Endothelial cell of umbilical vein (primary cell): ENCODE results near the gene TCF20. TPM values are rescaled to one million over a fixed set of nuclear protein-coding genes. Genes with fewer than 3 reads are reported as not detected.

ENCODE experiments used
- BruUV-seq: library from RNA; stranded (reverse); fragments of 400-500 nt; replicated peaks from 2 replicates; lab custom pipeline; 2021; lab: Mats Ljungman, UMichigan
- CTCF ChIA-PET: fragments of 300-600, 350-600 bp; sonication (Branson Sonifier 250); formaldehyde crosslinking; loops from one replicate; lab custom pipeline; 2021; ENCODE audit warnings: antibody characterized with exemption, inconsistent platforms; lab: Charles Lee
- POLR2A ChIA-PET: fragments of 300-600, 350-600 bp; sonication (Branson Sonifier 250); formaldehyde crosslinking; loops from one replicate; lab custom pipeline; 2021; ENCODE audit warnings: antibody characterized with exemption, inconsistent platforms; lab: Charles Lee
- DNase-seq: peaks from one replicate; pipeline ENCODE4 v3.0.0-alpha.2; 2011; ENCODE audit warnings: low read depth, low spot score
- FAIRE-seq: peaks from 2 replicates; lab custom pipeline; 2011; peaks lifted over from hg19 to GRCh38; lab: Jason Lieb, UNC
- H2AFZ ChIP-seq: 2 replicates; pipeline ENCODE4 v1.6.0; 2012; ENCODE audit warnings: low read depth, low read length, control low read depth, inconsistent platforms
- H3K27ac ChIP-seq: 2 replicates; pipeline ENCODE4 v1.5.1; 2011; ENCODE audit warnings: low read depth, mild to moderate bottlenecking, control low read depth, low read length, moderate library complexity; ENCODE audit not compliant: insufficient read depth
- H3K27me3 ChIP-seq, 2 experiments: 2 replicates each; pipeline versions ENCODE4 v1.6.0 to v1.6.1; 2011; ENCODE audit warnings: low read length in 2 of 2, mixed read lengths in 1 of 2; ENCODE audit not compliant: control insufficient read depth in 2 of 2, insufficient read depth in 2 of 2
- H3K36me3 ChIP-seq, 2 experiments: 2 replicates in 1 of 2; 3 replicates in 1 of 2; pipeline ENCODE4 v1.5.1; 2011; ENCODE audit warnings: low read length in 2 of 2, mild to moderate bottlenecking in 1 of 2, moderate library complexity in 1 of 2; ENCODE audit not compliant: control insufficient read depth in 2 of 2, insufficient read depth in 2 of 2; ENCODE audit errors: extremely low read depth in 1 of 2
- H3K4me1 ChIP-seq: 3 replicates; pipeline ENCODE4 v1.5.1; 2011; ENCODE audit warnings: mild to moderate bottlenecking, low read length; ENCODE audit not compliant: control insufficient read depth, insufficient read depth; ENCODE audit errors: extremely low read depth
- H3K4me2 ChIP-seq: 2 replicates; pipeline ENCODE4 v1.6.1; 2011; ENCODE audit warnings: low read length, control low read depth, mixed read lengths; ENCODE audit not compliant: insufficient read depth
- H3K4me3 ChIP-seq, 3 experiments: fragments of 200-600 bp in 1 of 3; sonication (generic), shearing (Covaris generic) in 1 of 3; replicated peaks in 1 of 3; 2 replicates each; pipeline ENCODE4 v1.5.1; 2011 to 2016; ENCODE audit warnings: control low read depth in 3 of 3, low read length in 3 of 3, mild to moderate bottlenecking in 2 of 3, inconsistent platforms in 1 of 3, low read depth in 1 of 3, moderate library complexity in 1 of 3; ENCODE audit not compliant: insufficient read depth in 1 of 3
- H3K79me2 ChIP-seq: 2 replicates; pipeline ENCODE4 v1.6.0; 2012; ENCODE audit warnings: low read length, inconsistent platforms; ENCODE audit not compliant: control insufficient read depth, insufficient read depth
- H3K9ac ChIP-seq: replicated peaks from 2 replicates; pipeline ENCODE3; 2011; ENCODE audit warnings: low read length, control low read depth; ENCODE audit not compliant: insufficient read depth; ENCODE audit errors: extremely low read depth
- H3K9me1 ChIP-seq: replicated peaks from 3 replicates; pipeline ENCODE4 v1.6.0; 2011; ENCODE audit warnings: mild to moderate bottlenecking, low read length; ENCODE audit not compliant: control insufficient read depth, insufficient read depth; ENCODE audit errors: extremely low read depth
- H3K9me3 ChIP-seq: replicated peaks from 2 replicates; pipeline ENCODE4 v1.5.1; 2012; ENCODE audit warnings: low read length, inconsistent platforms; ENCODE audit not compliant: control insufficient read depth, insufficient read depth
- H4K20me1 ChIP-seq: replicated peaks from 2 replicates; pipeline ENCODE3; 2011; ENCODE audit warnings: mild to moderate bottlenecking, low read length; ENCODE audit not compliant: control insufficient read depth, insufficient read depth; ENCODE audit errors: extremely low read depth
- EZH2 ChIP-seq: IDR thresholded peaks from 2 replicates; pipeline ENCODE4 v1.6.1; 2012; ENCODE audit warnings: borderline replicate concordance, low read depth, mild to moderate bottlenecking, moderate library complexity, low read length, inconsistent platforms; ENCODE audit not compliant: severe bottlenecking
- JUN ChIP-seq: IDR thresholded peaks from 2 replicates; pipeline ENCODE4 v1.6.1; 2011; ENCODE audit warnings: borderline replicate concordance, low read depth; ENCODE audit not compliant: insufficient read length, insufficient read depth
- POLR2A ChIP-seq: IDR thresholded peaks from 2 replicates; pipeline ENCODE4 v1.6.1; 2012; ENCODE audit warnings: low read depth, mild to moderate bottlenecking, control low read depth, low read length
- dilution Hi-C: fragments of 300-500 bp; cut with MboI; formaldehyde crosslinking; loops from one replicate; pipeline ENCODE4 v1.15.0; 2019; ENCODE audit warnings: low sequenced_read_pairs; ENCODE audit not compliant: extremely low pct_ligation_motif_present
- intact Hi-C: fragments of 100-400 bp; cut with micrococcal nuclease; formaldehyde crosslinking; loops from one replicate; pipeline ENCODE4 v1.10.0; 2022
- polyA plus RNA-seq, 4 experiments: library from polyadenylated mRNA; depleted of rRNA in 3 of 4; stranded (reverse) in 3 of 4; unstranded in 1 of 4; fragments of >200 nt; gene quantifications; 2 replicates each; pipeline versions ENCODE4 v1.2.1 to v1.2.3, GENCODE V29; 2011 to 2012; ENCODE audit warnings: missing spikeins in 1 of 4
- total RNA-seq: library from RNA; stranded (reverse); gene quantifications from 2 replicates; pipeline ENCODE4 v1.2.3, GENCODE V29; 2021
- TF ChIP-seq, protein P1 (sequence below), 2 donors: IDR thresholded peaks; 1 replicate in 1 of 2; 2 replicates in 1 of 2; pipeline ENCODE4 v1.5.1; 2011; ENCODE audit warnings: low read length in 2 of 2, mild to moderate bottlenecking in 2 of 2, moderate library complexity in 2 of 2, control low read depth in 1 of 2, inconsistent platforms in 1 of 2, low read depth in 1 of 2; ENCODE audit not compliant: insufficient read depth in 1 of 2; ENCODE audit errors: extremely low read depth in 1 of 2
- TF ChIP-seq, protein P2 (sequence below): IDR thresholded peaks from 2 replicates; pipeline ENCODE4 v1.6.1; 2011; ENCODE audit not compliant: insufficient read depth, insufficient read length

Gene TCF20
- total and polyA plus RNA-seq, 2 donors (not counting 3 experiments of a cell fraction or from before 2014, with no cell fraction given) = 11.2 to 36.7 TPM

DNA sequence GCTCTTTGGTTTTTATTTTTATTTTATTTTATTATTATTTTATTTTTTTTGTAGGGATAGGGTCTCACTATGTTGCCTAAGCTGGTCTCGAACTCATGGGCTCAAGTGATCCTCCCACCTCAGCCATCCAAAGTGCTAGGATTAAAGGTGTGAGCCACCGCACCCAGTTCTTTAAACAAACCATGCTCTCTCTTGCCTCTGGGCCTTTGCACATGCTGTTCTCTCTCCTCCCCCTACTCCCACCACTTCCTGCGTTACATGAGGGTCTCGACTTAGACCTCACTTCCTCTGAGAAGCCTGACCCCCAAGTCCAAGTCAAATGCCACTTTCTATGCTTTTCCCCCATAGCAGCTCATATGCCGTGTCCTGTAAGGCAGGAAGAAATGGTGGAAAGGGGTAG lies 15.2 kb upstream of the TCF20 start:
- Histone ChIP-seq H3K36me3 (no peaks in the 10 kb centered on the region), H3K9me1 (no peaks in the 10 kb centered on the region), H3K4me2 (no peak overlapping the region), H3K79me2 (no peaks in the 10 kb centered on the region), H4K20me1 (no peaks in the 10 kb centered on the region), H3K4me3 (no peak overlapping the region), H3K9ac (no peak overlapping the region), H3K27me3 (peaks cover 20 to 23% of the 10 kb centered on the region in 2 experiments), H2AFZ (no peak overlapping the region), H3K9me3 (no peaks in the 10 kb centered on the region), H3K4me1 (peaks cover 4% of the 10 kb centered on the region), H3K27ac (no peak overlapping the region)
- intact Hi-C loops (no loop called here), dilution Hi-C loops (no loop called here)
- no peak for DNase-seq
- ChIA-PET POLR2A (no interaction called here), CTCF (no interaction called here)
- FAIRE-seq = no peak
- no TSS peak for BruUV-seq
- TF ChIP-seq JUN = no peak
- TF ChIP-seq, protein P1, sequence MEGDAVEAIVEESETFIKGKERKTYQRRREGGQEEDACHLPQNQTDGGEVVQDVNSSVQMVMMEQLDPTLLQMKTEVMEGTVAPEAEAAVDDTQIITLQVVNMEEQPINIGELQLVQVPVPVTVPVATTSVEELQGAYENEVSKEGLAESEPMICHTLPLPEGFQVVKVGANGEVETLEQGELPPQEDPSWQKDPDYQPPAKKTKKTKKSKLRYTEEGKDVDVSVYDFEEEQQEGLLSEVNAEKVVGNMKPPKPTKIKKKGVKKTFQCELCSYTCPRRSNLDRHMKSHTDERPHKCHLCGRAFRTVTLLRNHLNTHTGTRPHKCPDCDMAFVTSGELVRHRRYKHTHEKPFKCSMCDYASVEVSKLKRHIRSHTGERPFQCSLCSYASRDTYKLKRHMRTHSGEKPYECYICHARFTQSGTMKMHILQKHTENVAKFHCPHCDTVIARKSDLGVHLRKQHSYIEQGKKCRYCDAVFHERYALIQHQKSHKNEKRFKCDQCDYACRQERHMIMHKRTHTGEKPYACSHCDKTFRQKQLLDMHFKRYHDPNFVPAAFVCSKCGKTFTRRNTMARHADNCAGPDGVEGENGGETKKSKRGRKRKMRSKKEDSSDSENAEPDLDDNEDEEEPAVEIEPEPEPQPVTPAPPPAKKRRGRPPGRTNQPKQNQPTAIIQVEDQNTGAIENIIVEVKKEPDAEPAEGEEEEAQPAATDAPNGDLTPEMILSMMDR (IDR thresholded peaks at IDR 0.05; ENCODE audit: extremely low read depth in 1 of 2, insufficient read depth in 1 of 2, low read depth in 1 of 2, low read length in 2 of 2) = no peak

DNA sequence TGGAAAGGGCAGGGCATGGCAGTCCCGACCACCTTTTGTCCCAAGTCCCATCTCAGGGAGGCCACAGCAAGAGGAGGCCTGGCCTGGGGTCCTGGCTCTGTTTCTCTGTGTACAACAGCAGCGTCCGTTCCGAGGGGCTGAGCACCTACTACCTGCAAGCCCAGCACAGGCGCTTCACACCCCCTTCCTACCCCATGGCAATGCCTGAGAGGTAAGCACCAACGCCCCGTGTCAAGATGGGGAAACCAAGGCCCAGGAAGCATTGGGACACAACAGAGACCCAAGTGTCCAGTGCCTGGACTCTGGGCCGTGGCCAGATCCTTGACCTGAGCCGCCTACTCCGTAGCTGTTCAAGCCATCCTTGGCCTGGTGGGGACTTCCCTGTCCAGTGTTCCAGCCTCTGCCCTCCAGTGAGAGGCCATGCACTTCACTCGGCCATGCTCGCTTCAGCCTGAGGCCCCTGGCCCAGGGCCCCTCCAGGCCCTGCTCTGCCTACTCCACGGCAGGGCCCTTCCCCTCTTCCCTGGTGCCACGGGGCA lies 14.3 kb upstream of the TCF20 start:
- BruUV-seq = no TSS peak
- dilution Hi-C loops (no loop called here), intact Hi-C loops (no loop called here)
- TF ChIP-seq POLR2A (no peak), EZH2 (no peak), JUN (no peak)
- TF ChIP-seq, protein P2, sequence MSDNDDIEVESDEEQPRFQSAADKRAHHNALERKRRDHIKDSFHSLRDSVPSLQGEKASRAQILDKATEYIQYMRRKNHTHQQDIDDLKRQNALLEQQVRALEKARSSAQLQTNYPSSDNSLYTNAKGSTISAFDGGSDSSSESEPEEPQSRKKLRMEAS = no peak
- TF ChIP-seq, protein P1 (IDR thresholded peaks at IDR 0.05; ENCODE audit: extremely low read depth in 1 of 2, insufficient read depth in 1 of 2, low read depth in 1 of 2, low read length in 2 of 2) = no peak
- DNase-seq (no peak), FAIRE-seq (no peak)
- ChIA-PET POLR2A (no interaction called here), CTCF (no interaction called here)
- Histone ChIP-seq H3K4me2 (no peak overlapping the region), H3K27me3 (peaks cover 20 to 23% of the 10 kb centered on the region in 2 experiments), H3K9ac (no peak overlapping the region), H3K36me3 (no peaks in the 10 kb centered on the region), H3K4me3 (no peak overlapping the region), H2AFZ (no peak overlapping the region), H3K79me2 (no peaks in the 10 kb centered on the region), H3K9me1 (no peaks in the 10 kb centered on the region), H4K20me1 (no peaks in the 10 kb centered on the region), H3K4me1 (peaks cover 4% of the 10 kb centered on the region), H3K27ac (no peak overlapping the region), H3K9me3 (no peaks in the 10 kb centered on the region)
